Body of pancreas (tissue), 4 donors: ENCODE data around the gene SPTBN1.

Source experiments
- CTCF ChIP-seq, 7 experiments: fragments of 450-650 bp in 4 of 7; fragments of 200-600 bp in 3 of 7; sonication (generic) in 3 of 7; IDR thresholded peaks; one replicate each; pipeline ENCODE4 v1.5.1; 2016 to 2019; ENCODE audit warnings: antibody characterized with exemption in 7 of 7
- POLR2A ChIP-seq, 3 donors: fragments of 450-650 bp; IDR thresholded peaks; one replicate each; pipeline ENCODE4 v1.6.1; 2016; ENCODE audit warnings: antibody characterized with exemption in 3 of 3, mild to moderate bottlenecking in 2 of 3

GRCh38 chr2:54486766-54487165 is 30.6 kb downstream of the SPTBN1 start:
- TF ChIP-seq CTCF (IDR thresholded peaks at IDR 0.05) (no peak), POLR2A (IDR thresholded peaks at IDR 0.05) (no peak)
